NK-92 (cell line): ENCODE results near the gene MCL1.
"Not testable (repeated sequence)": the region's sequence is repeated elsewhere in the genome, so short reads cannot be mapped to it uniquely, and the experiment has no call there.

Experiments used
- DNase-seq: peaks from one replicate; lab custom pipeline; 2025; ENCODE audit not compliant: unreplicated experiment; lab: John Stamatoyannopoulos, UW

Gene MCL1

DNA sequence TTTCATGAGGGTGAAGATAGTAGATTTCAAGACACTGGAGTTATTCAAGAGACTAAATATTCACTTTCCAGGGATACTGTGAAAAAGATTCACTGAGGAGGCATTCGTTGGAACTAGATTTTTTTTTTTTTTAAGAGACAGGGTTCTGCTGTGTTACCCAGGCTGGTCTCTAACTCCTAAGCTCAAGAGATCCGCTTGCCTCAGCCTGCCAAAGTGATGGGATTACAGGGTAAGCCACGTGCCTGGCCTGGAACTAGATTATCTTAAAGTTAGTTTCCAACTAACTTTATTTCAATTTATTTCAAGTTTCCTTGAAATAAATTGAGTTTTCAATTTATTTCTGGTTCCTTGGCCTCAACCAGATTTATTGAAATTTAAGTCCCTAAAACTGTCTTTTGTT, 24.3 kb upstream of the MCL1 start:
- DNase-seq: no peak

DNA sequence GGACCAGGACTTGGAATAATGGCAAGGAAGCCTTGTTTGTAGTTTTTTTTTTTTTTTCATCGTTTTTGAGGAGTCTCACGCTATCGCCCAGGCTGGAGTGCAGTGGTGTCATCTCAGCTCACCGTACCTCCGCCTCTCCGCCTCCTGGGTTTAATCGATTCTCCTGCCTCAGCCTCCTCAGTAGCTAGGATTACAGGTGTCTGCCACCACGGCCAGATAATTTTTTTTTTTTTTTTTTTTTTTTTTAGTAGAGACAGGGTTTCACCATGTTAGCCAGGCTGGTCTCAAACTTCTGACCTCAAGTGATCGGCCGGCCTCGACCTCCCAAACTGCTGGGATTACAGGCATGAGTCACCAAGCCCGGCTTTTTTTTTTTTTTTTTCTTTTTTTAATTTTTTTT, 23.0 kb upstream of the MCL1 start:
- DNase-seq: not testable (repeated sequence)

GRCh38 chr1:150601540-150601939, 22.1 kb upstream of the MCL1 start:
- no peak for DNase-seq

- not testable (repeated sequence) for DNase-seq
Measured at GRCh38 chr1:150598346-150598745, 18.9 kb upstream of the MCL1 start.

GRCh38 chr1:150596976-150597375, 17.6 kb upstream of the MCL1 start:
- DNase-seq: no peak

- no peak for DNase-seq
Measured at GRCh38 chr1:150596095-150596892, 16.9 kb upstream of the MCL1 start.

- DNase-seq: no peak
Measured at GRCh38 chr1:150582371-150582770, 3.0 kb upstream of the MCL1 start.

DNA sequence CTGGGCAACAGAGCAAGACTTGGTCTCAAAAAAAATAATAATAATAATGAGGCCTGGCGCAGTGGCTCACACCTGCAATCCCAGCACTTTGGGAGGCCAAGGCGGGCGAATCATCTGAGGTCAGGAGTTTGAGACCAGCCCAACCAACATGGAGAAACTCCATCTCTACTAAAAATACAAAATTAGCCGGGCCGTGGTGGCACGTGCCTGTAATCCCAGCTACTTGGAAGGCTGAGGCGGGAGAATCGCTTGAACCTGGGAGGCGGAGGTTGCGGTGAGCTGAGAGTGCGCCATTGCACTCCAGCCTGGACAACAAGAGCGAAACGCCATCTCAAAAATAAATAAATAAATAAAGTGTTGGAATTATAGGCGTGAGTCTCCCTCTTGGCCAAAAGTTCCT, 2.6 kb upstream of the MCL1 start:
- not testable (repeated sequence) for DNase-seq

- DNase-seq: not testable (repeated sequence)
Measured at GRCh38 chr1:150581437-150581836, 2.0 kb upstream of the MCL1 start.

DNA sequence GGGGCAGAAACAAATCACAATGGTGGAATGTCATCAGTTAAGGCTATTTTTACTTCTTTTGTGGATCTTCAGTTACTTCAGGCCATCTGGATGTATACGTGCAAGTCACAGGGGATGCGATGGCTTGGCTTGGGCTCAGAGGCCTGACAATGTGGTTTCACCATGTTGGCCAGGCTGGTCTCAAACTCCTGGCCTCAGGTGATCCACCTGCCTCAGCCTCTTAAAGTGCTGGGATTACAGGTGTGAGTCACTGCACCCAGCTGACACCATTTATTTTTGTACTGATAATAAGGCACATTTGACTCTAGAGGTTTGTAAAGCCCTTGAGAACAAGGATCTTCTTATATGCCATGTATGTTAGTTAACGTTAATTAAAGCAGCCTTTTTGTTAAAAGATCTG, 1.6 kb upstream of the MCL1 start:
- not testable (repeated sequence) for DNase-seq

DNA sequence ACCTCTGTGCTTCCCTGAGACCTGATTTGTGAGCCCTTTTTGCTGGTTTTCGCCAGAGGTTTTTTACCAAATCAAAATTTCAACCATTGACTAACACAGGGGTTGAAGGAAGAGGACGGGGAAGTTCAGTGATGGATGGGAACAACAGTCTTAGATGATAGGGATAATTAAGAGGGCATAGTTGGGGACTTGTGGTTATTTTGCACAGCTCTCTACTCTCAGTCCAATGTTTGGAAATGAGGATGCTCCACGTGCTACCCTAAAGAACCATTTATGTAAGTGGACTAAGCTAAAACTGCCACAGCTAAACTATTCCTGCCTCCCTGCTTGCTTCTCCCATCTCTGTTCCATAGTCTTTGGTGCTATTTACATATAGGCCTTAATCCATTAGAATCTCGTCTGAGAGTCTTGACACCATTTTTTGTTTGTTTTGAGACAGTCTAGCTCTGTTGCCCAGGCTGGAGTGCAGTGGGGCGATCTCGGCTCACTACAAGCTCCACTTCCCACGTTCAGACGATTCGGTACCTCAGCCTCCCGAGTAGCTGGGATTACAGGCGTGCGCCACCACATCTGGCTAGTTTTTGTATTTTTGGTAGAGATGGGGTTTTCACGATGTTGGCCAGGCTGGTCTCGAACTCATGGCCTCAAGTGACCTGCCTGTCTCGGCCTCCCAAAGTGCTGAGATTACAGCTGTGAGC, 684 bp upstream of the MCL1 start:
- no peak for DNase-seq

GRCh38 chr1:150578272-150579109, 919 bp downstream of the MCL1 start:
- no peak for DNase-seq

DNA sequence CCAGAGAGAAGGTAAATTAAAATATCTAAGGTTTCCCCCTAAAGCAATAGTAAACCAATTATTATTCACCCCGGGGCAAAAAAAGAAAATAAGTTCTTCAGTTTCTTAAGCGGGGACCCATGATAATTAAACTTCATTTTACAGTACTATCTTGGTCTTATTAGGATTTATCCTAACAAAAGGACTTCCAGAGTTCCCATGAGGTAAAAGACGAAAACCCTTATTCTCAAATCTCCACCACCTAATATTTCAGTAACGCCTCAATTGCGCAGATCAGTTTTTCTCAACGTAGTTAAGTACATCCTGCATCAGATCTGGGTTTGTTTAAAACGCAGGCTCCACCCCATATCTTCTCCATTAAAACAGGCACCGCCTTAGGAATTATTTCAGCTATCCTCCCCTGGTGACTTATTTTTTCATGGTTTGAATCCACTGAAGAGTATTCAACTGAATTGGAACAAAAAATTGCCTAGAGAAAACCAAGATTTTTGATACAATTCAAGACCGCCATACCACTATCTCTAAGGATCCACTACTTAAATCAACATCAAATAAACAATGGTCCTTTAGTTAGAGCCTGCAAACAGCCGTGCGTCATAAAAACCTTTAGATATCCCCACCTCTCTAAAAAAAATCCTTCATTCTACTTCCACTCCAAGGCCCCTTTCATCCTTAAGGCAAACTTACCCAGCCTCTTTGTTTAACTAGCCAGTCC, 1.7 kb downstream of the MCL1 start:
- no peak for DNase-seq

DNA sequence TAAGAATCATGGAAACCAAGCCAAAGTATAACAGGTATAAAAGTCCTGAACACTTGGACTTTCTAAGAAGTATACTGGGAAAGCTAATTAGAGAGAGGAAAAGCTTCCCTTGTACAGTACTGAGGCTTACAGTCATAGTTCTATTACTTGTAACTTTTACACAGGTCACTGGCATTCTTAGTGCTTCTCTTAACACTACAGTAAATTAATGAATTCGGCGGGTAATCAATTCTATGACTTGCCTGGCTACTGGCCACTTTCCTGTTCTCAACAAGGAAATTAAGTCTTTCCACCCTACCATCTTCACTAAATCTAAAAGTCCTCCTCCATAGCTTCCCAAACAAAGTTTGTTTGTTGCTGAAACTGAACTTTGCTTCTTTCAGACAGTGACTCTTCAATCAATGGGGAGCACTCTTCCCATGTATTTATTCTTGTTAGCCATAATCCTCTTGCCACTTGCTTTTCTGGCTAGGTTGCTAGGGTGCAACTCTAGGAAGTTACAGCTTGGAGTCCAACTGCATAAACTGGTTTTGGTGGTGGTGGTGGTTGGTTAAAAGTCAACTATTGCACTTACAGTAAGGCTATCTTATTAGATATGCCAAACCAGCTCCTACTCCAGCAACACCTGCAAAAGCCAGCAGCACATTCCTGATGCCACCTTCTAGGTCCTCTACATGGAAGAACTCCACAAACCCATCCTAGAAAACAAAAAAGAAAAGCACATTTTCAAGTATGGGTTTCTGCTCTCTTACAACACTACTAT, 2.4 kb downstream of the MCL1 start:
- no peak for DNase-seq

- DNase-seq: no peak
Measured at GRCh38 chr1:150576367-150576711, 3.1 kb downstream of the MCL1 start.

GRCh38 chr1:150575518-150576366, 3.7 kb downstream of the MCL1 start:
- DNase-seq: no peak

- no peak for DNase-seq
Measured at GRCh38 chr1:150575072-150575489, 4.3 kb downstream of the MCL1 start.

GRCh38 chr1:150574260-150575071, 4.9 kb downstream of the MCL1 start:
- no peak for DNase-seq

- DNase-seq: not testable (repeated sequence)
Measured at GRCh38 chr1:150573648-150574071, 5.8 kb downstream of the MCL1 start.
